Activated CD4-positive, alpha-beta T cell treated with anti-CD3 and anti-CD28 coated beads for 4 hours (primary cell): ENCODE data around the gene KAT8.
"Not testable (repeated sequence)": the region's sequence is repeated elsewhere in the genome, so short reads cannot be mapped to it uniquely, and the experiment has no call there.

Experiments
- DNase-seq, 2 donors: peaks; one replicate each; pipeline ENCODE4 v3.0.0-alpha.2; 2020

The KAT8 gene

GRCh38 chr16:31083981-31084380 is 33.5 kb upstream of the KAT8 start:
- no peak for DNase-seq

DNA sequence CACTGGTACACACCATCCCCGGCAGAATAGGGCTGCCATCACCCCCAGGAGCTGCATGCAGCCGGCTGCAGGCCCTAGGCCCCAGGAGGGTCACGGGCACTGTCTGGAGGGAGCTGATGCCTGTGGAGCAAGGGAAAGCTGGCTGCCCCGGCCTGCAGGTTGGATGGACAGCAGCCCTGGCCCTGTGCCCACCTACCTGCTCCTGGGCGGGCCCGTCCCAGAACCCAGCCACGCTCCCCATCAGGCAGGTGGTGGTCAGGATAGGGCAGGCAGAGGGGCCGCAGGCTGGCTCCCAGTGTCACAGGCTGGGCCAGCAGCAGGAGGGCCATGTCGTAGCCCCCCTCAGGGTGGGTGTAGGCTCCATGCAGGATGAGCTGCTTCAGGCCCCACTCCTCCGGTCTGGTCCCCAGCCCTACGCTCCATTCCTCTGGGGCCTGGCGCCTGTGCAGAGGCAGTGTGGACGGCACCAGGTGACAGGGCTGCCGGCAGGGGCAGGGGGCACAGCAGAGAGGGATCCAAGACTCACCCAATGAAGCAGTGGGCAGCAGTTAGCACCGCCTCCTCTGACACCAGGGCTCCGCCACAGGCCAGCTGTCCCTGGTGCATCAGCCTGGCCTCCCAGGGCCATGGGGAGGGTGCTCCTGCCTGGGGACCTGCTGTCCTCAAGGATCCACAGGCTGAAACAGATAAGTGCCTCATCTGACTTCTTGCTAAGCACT is 32.7 kb upstream of the KAT8 start:
- no peak for DNase-seq

- no peak for DNase-seq
These were observed 32.1 kb upstream of the KAT8 start for GRCh38 chr16:31085411-31085810.

GRCh38 chr16:31085873-31086628 is 31.4 kb upstream of the KAT8 start:
- DNase-seq, result no peak

DNA sequence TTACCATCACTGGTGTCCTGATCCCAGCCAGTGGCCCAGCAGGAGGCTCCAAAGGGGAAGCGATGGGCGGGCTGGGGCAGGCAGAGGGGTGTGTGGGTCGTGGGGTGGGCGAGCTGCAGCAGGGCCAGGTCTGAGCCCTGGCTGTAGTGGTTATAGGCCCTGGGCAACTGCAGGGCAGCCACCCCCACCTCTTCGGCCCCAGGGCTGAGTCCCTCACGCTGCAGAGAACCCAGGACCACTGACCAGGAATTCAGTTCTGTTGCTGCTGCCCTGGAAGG is 30.9 kb upstream of the KAT8 start:
- no peak for DNase-seq

DNA sequence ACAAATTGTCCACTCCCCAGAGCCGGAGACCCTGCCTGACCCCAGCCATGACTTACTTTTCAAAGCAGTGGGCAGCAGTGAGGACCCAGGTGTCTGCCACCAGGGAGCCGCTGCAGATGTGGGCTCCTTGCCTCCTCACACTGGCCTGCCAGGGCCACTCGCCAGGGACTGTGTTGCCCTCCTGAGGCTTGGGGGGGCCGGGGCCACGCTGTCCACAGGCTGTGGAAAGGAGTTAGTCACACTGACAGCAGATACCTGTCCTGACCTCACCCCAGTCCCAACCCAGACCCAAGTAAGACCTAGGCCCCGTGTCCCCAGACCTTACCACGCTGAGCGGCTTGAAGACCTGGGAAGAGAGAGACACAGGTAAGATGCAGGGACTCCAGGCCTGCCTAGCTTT is 30.0 kb upstream of the KAT8 start:
- DNase-seq, result no peak

GRCh38 chr16:31087971-31088370 is 29.5 kb upstream of the KAT8 start:
- no peak for DNase-seq

GRCh38 chr16:31088459-31089183 is 28.8 kb upstream of the KAT8 start, which contains the start of gene PRSS53:
Gene PRSS53 (minus strand): TSS chr16:31088943. CDS start chr16:31088809, 134 bp downstream.
- no peak for DNase-seq

- DNase-seq, result no peak
These were observed 28.3 kb upstream of the KAT8 start for GRCh38 chr16:31089199-31089598.

DNA sequence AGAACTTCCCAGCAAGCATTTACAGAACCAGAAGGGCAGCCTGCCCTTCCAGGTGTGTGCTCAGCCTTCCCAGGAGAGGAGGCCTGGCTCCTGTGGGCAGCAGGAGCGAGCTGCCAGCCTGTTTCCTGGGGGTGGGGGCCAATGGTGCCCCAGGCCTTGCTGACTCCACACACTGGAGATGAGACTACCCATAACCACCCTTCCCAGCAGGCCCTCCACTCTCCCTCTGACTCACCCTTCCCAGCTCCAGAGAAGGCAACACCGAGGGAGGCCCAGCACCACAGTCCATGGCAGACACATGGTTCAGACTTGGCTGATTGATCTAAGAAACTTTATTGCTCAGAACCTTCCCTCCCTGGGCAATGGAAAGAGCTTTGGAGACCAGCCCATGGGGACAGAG is 26.9 kb upstream of the KAT8 start:
- no peak for DNase-seq

DNA sequence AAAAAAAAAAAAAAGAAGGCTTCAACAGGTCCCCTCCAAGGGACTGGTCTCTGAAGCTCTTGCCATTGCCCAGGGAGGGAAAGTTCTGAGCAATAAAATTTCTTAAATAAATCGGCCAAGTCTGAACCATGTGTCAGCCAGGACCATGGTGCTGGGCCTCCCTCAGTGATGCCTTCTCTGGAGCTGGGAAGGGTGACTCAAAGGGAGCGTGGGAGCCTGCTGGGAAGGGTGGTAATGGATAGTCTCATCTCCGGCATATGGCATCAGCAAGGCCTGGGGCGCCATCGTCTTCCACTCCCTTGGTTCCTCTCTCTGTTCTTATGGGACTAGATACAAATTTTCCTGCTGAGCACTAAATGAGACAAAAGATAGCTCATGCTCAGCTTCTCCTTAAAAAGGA is 25.1 kb upstream of the KAT8 start:
- no peak for DNase-seq

DNA sequence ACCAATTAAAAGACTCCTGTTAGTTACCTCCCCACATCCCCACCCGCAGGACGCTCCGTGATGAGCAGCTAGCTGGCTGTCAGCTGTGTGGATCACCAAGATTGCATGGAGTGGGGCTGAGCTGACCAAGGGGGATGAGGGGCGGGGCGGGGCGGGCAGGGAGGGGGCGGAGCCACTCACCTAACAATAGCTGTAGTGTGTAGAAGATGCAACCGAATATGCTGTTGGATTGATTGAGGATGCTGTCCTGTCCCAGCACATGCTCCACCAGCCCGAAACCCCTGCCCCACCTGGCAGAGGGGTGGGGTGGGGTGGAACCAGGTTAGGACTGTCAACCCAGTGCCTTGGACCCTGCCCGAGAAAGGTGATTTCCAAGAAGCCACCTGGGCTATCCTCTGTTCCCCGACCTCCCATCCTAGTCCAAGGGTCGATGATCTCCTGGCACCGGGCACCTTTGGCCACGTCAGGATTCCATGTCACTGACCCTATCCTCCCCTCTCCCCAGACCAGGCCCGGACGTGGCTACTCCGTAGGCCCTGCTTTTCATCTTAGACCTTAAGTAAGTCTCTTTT is 24.2 kb upstream of the KAT8 start:
- no peak for DNase-seq

DNA sequence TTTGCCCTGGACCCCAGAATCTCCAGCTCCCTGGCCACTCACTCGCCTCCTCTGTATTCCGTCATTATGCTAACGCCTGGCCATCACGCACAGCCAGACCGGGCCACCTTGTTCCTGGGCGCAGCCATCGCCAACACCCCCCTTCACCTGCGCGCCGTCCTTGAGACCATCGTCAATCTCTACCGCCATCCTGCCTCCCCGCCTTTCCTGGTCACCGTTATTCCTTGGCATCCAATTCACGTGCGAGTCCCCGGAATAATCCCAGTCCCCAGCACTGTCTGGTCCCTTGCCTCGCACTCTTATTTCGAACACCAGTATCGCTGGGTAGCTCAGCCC is 23.4 kb upstream of the KAT8 start:
- no peak for DNase-seq

GRCh38 chr16:31094424-31095120 is 22.9 kb upstream of the KAT8 start, which contains the start of gene VKORC1:
Gene VKORC1 (minus strand): TSS chr16:31094797. CDS start chr16:31094729, 68 bp downstream.
- DNase-seq, result peak; percentile 83

DNA sequence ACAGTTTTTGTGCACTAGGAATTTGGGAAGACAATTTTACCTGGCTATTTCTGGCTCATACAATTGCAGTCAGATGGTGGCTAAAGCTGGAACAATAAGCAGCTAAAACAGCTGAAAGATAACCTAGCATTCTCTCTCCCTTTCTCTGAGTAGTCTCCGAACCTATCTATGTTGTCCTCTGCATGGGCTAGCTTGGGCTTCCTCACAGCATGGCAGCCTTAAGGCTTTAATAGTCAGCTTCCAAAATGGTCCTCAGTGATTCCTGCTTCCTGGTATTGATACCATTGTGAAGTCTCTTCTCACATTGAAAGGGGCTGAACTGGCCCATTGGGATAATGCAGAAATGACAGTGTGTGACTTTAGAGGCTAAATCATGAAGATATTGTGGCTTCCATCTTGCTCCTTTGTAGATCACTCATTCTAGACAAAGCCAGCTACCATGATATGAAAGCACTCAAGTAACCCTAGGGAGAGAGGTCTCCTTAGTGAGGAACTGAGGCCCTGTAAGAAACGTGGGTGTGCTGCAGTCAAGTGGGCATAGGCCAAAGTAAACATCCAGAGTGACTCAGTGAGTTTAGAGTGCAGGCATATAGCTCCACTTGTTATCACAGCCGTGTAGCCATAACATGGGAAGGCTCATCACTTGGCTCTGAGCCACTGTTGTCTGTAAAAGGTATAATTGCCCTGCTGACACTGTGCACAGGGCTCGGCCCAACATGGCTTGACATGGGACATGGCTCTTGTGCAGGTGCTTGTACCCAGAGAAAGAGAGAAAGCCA is 17.4 kb upstream of the KAT8 start:
- DNase-seq, result no peak

GRCh38 chr16:31100876-31101641 is 16.4 kb upstream of the KAT8 start:
- DNase-seq, result not testable (repeated sequence)

DNA sequence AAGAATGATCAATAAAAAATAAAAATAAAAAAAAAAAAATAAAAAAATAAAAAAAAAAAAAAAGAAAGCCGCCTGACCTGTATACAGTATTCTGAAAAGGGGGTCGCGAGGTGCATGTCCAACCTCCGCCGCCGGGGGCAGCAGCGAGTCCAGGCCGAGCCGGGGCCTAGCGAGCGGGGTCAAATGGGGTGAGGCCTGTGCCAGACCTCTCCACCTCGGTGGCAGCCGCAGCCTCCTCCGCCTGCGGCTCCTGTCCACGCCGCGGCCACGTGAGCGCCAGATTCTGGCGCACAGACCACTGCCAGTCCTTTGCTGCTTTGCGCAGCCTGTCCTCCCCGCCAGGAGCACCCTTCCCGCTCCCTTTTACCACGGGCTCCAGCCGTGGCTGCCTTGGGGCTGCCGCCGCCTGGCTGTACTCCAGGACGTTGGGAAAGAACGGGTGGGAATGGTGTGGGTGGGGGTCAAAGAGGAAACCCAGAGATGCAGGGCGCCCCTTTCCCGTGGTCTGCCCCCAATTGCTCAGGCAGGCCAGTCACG is 11.7 kb upstream of the KAT8 start:
- peak; percentile 67 to 80 for DNase-seq

DNA sequence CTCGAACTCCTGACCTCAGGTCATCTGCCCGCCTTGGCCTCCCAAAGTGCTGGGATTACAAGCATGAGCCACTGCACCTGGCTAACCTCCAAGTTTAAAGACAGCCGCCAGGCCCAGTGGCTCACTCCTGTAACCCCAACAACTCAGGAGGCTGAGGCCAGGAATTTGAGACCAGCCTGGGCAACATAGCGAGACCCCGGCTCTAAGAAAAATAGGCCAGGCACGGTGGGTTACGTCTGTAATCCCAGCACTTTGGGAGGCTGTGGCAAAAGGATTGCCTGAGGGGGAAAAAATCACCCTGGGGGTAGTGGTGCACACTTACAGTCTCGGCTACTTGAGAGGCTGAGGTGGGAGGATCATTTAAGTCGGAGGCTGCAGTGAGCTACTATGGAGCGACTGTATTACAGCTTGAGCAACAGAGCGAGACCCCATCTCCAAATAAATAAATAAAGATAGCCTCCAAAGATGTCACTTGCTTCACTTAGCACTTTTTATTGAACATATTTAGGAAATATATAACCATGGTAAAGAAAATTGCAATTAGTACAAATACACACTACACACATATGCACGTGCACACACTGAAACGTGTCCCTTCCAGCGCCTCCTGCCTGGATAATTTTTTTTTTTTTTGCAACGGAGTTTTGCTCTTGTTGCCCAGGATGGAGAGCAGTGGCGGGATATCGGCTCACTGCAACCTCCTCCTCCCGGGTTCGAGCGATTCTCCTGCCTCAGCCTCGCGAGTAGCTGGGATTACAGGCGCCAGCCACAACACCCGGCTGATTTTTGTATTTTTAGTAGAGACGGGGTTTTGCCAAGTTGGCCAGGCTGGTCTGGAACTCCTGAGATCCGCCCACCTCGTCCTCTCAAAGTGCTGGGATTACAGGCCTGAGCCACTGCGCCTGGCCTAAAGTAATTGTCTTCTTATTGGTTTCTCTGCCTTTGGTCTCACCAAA is 10.7 kb upstream of the KAT8 start:
- DNase-seq, result no peak

GRCh38 chr16:31107465-31107867 is 10.0 kb upstream of the KAT8 start:
- DNase-seq, result no peak
